GM18519 (cell line): ENCODE data around the gene RRM1.
"Not testable (repeated sequence)": the region's sequence is repeated elsewhere in the genome, so short reads cannot be mapped to it uniquely, and the experiment has no call there.

Experiments used
- ATAC-seq: cut with Tn5 transposase; IDR thresholded peaks from one replicate; pipeline ENCODE4 v1.9.1; 2021; ENCODE audit warnings: mild to moderate bottlenecking, moderate library complexity; ENCODE audit not compliant: unreplicated experiment, low FRiP score

RRM1 gene

DNA sequence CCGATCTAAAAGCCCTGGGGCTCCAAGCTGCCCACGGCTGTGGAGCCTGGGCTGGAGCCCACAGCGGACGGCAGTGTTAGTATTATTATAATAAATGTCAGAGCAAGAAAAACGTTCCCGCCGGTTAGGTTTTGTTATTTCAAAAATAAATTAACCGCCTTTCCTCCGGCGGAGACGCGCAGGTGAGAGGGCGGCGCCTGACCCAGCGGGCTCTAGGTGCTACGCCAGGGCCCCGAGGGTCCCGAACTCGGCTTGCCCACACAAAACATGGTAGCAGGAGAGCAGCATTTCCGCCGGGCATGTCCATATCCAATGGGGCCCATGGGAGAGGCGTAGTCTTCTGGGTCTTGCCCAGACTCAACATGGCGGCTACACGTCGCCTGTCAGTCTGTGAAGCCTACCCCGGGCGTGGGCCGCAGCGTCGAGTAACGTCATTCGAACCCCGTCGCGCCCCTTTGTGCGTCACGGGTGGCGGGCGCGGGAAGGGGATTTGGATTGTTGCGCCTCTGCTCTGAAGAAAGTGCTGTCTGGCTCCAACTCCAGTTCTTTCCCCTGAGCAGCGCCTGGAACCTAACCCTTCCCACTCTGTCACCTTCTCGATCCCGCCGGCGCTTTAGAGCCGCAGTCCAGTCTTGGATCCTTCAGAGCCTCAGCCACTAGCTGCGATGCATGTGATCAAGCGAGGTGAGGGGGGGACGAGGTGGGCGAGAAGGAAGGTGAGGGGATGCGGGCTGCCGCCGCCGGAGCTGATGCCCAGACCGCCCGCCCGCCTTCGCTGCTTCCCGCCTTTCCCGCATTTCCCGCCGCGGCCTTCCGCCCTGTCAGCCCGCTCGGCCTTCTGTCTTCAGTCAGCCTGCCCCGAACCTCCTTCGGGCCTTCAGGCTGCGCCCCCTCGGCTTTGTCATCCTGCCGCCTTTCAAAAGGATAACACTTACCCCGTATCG lies at the start of gene RRM1:
Gene RRM1, plus strand, starts transcription at position 452 of the 944 bp plus-strand sequence. Its CDS starts 214 bp downstream, at position 666.
- ATAC-seq: peak; percentile 93

DNA sequence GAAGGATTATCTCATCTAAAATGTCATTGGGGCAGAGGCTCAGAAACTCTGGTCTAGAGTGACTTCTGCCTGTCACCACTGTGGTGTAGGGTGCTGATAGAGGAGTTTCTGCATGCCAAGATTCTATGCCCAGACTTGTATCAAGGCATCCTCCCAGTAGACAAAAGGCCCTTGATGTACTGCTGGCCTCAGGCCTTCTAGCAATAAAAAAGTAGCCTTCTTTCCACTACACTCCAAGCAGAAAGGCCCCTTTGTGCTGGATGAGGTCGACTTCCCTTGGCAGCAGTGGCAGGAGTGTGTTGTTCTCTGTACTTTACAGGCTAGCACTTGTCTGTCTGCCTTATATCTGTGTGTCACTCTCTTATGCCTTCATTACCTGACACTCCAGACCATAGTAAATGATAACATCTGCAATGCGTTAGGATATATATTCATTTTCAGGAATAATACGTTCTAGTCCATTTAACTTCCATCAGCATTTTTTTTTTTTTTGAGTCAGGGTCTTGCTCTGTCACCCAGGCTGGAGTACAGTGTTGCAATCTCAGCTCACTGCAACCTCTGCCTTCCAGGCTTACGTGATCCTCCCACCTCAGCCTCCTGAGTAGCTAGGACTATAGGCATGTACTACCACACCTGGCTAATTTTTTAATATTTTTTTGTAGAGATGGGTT lies 49.5 kb upstream of the RRM1 start:
- ATAC-seq: no peak

DNA sequence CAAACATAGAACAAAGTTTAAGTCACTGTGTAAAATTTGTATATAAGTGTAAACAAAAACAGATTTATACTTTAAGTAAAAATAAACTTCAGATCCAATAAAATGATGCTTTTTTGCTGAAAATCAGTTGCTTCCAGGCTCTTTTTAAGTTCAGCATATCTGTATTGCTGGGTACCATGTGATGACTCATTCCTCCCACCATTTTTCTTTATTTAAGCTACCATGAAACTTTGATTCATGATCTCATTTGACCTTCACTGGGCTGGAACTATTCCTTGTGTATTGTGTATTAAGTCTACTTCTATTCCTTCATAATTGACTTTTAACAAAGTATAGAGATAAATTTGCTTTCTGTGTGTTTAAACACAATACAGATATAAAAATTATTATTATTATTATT lies 46.3 kb upstream of the RRM1 start:
- no peak for ATAC-seq

DNA sequence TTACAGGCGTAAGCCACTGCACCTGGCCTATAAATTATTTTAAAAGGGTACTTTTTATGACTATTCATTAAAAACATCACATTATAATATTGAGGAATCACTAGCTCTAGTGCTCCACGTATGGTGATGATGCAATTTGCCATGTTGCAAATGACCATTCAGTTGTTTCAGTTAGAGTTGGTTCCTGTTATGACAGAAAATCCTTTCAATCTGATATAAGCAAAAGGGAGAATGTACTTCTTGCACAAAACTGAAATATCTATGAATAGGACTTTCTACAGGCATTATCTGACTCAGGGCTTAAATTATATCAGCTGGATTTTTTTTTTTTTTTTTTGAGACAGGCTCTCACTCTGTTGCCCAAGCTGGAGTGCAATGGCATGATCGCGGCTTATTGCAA lies 45.6 kb upstream of the RRM1 start:
- no peak for ATAC-seq

GRCh38 chr11:4050138-4050537 lies 44.5 kb upstream of the RRM1 start:
- no peak for ATAC-seq

- ATAC-seq: not testable (repeated sequence)
Observed at GRCh38 chr11:4053200-4053599, 41.4 kb upstream of the RRM1 start.

DNA sequence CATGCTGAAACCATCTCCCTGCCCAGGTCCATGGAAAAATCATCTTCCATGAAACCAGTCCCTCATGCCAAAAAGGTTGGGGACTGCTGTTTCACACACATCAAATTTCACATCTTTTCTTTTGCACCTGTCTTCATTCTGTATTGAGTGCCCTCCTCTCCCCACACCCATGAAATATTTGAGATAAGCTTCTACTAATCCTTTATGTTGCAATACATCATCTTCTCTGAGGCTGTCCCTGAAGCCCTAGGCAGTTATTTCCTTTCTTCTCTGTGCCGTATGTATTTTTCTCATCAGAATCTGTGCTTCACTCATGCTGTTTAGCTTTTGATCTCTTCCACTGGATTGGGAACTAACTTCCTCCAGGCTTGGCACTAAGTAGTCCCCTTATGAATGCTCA lies 40.0 kb upstream of the RRM1 start:
- ATAC-seq: no peak

DNA sequence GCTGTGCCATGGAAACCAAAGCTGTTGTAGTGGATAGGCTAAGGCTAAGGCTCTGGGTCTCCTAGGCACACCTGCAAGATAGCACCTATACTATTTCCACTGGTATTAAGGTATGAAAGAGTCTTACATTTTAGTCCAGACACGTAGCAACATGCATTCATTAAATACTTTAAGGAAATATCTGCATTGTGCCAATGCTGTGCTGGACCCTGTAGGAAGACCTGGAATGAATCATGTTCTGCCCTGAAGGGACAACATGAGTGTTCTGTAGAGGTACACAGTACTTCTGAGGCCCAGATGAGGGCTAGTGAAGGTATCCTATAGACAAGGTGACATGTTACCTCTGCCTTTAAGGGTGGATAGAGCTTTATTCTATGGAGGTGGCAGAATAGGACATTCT lies 35.2 kb upstream of the RRM1 start:
- ATAC-seq: no peak

DNA sequence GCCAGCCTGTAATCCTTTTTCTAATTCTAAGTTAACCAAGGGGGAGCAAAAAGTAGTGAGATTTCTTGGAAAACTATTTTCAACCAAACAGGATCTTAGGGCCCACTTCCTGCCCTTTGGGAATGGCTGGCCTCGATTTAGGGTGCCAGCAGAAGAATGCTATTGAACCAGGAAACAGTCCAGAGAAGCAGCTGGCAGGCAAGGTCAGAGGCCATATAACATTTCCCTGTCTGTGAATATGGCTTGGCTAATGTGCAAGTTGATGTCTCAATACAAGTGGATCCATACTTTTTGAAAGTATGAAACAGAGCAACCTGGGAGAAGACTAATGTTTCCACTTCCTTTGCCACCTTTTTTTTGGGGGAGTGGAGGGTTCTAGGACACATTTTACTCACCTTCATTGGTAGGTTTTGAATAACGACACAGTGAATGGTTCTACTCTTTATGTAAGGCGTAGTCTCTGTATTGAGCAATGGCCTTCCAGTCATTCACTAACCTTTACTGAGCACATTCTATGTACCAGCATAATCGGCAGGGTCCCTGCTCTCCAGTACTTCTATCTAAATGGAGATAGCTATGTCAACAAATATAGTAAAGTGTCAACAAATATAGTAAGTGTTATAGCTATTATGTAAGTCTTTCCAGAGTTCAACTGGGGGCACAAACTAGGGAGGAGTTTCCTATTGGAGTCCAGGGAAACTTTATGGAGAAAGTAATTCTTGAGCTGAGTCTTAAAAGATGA lies 34.2 kb upstream of the RRM1 start:
- ATAC-seq: no peak

DNA sequence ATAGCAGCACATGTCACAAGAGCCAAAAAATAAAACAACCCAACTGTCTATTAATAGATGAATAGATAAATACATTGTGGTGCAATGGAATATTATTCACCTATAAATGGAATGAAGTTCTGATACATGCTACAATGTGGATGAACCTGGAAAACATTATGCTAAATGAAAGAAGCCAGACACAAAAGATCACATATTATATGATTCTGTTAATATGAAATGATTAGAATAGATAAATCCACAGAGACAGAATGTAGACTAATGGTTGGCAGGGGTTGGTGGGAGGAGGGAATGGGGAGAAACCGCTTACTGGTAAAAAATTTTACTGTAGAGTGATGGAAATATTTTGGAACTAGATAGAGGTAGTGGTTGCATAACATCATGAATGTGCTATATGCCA lies 32.9 kb upstream of the RRM1 start:
- no peak for ATAC-seq

- ATAC-seq: no peak
Observed at GRCh38 chr11:4063348-4063747, 31.3 kb upstream of the RRM1 start.

GRCh38 chr11:4064278-4064955 lies 30.2 kb upstream of the RRM1 start:
- ATAC-seq: no peak

- ATAC-seq: no peak
Observed at GRCh38 chr11:4065086-4065485, 29.5 kb upstream of the RRM1 start.

- ATAC-seq: no peak
Observed at GRCh38 chr11:4065601-4066377, 28.8 kb upstream of the RRM1 start.

DNA sequence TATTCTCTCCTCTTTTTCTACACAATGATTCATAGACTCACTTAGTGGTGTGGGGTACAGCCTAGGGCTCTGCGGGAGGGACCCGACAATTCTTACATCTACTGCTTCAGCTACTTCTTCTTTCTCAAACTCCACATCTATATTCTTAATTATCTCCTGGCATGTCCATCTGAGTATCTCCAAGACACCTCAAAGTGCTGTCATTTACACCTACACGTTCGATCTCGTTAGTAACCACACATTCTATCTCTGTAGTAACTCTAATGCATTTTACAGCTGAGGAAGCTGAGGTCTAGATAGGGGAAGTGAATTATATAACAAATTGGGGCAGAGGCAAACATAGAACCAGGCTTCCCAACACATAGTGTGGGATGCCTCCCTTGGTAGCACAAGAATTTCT lies 27.7 kb upstream of the RRM1 start:
- ATAC-seq: no peak

DNA sequence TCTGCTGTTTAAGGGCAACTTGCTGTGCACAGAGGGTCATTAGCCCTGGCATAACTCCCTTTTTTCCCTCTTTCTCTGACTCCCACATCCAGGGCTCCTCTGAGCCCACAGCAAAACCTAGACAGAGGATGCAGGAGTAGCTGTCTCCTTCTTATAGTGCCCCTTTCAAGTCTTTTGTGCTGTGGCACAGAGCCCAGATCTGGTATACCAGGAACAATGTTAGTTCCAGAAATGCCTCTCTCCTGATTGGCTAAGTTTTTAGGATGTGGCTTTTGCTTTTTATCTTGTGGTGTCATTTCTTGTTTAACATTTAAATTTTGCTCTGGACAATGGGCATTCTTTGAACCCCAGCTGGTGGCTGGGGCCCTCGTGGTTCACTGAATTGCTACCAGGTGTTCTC lies 25.6 kb upstream of the RRM1 start:
- no peak for ATAC-seq

DNA sequence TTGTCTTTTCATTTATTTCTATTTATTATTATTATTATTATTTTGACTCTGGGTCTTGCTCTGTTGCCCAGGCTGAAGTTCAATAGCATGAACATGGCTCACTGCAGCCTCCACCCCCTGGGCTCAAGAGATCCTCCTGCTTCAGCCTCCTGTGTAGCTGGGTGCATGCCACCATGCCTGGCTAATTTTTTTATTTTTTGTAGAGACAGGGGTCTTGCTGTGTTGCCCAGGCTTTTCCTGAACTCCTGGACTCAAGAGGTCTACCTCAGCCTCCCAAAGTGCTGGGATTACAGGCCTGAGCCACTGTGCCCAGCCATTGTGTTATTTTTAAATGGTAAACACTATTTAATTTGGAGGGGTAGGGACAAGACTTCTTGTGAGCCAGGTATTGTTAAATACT lies 23.3 kb upstream of the RRM1 start:
- ATAC-seq: no peak

- ATAC-seq: no peak
Observed at GRCh38 chr11:4071914-4072313, 22.7 kb upstream of the RRM1 start.

DNA sequence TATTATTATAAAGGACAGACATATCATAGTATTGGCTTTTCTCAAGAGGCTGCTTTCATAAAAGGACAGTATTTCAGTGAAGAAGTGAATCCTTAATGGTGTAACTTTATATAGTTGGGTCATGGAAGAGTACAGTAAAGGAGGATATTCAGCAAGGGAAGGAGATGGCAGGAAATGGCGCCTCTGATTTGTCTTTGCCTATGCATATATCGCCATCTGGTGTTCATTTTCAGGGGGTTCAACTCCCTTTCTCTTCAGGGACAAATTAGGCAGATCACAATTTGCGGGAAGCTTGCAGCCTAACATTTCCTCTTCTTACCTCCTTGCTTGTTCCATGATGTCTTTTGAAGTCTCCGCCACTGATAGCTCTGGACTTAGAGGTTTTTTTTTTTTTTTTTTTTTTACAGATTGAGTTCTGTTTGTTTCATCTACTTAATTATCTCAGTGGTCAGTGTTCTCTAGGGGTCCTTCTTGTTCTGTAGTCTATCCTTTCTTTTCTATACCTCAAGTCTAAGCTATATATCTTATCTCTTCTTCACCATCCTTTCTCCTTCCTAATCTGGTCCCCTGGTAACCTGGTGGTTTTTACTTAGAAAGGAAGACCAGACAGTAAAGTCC lies 21.8 kb upstream of the RRM1 start:
- ATAC-seq: no peak
